DMS 273 (cell line): ENCODE measurements around the gene NPIPA7.
"Not testable (repeated sequence)": the region's sequence is repeated elsewhere in the genome, so short reads cannot be mapped to it uniquely, and the experiment has no call there.

ENCODE experiments used
- DNase-seq: peaks from one replicate; lab custom pipeline; 2025; ENCODE audit not compliant: unreplicated experiment; lab: John Stamatoyannopoulos, UW

Gene NPIPA7

DNA sequence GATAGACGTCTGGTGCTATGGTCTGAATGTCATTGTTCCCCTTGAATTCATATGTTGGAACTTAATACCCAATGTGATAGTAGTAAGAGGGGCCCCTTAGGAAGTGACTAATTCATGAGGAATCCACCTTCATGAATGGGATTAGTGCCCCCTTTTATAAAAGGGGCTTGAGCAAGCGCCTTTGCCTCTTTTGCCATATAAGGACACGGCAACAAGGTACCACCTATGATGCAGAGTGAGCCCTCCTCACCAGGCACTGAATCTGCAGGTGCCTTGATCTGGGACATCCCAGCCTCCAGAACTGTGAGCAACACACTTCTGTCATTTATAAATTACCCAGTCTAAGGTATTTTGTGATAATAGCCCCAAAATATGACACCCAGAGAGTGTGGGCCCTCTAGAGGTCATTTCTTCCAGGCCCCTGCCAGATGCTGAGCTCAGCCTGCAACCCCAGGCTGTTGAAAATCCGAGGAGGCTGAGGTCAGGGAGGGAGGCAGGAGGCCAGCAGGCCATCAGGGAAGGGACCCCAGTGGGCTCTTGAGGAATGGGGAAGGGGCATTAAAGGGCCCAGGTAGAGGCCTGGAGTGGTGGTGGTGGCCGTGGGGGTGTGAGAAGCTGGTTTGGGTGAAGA lies 39.1 kb downstream of the NPIPA7 start:
- DNase-seq = not testable (repeated sequence)

DNA sequence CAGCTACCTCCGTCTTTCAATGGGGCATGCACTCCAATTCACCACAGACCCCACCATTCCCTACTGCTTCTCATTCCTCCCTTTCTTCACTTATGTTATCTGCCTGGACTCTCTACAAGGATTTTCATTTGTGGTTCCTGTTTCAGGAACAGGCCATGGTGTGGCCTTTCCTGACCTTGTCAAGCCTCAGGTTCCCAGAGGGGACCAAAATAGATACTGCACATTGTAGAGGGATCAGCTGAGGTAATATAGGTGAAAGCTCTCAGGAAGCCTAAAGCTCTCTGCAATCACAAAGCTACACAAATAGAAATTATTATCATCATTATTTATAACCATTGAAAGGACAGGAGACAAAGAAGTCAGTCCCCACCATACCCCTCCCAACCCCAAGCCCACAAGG lies 41.6 kb downstream of the NPIPA7 start:
- DNase-seq = not testable (repeated sequence)

DNA sequence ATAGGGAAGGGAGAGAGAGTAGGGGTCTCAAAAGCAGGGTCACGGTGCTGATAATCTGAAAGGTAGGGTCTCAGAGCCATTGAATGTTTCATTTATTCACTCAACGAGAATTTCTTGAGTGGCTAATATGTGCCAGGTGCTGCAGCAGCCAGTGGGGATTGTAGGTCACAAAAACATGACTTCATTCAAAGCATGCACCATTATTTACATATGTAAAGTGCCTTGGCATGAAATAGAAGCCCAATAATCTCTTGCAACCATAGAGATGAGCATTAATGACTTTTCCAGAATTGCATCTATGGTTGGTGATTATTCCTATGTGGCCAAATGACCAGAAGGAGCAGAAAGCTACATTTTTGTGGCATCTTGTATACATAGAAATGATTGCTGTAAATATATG lies 46.2 kb downstream of the NPIPA7 start:
- not testable (repeated sequence) for DNase-seq

DNA sequence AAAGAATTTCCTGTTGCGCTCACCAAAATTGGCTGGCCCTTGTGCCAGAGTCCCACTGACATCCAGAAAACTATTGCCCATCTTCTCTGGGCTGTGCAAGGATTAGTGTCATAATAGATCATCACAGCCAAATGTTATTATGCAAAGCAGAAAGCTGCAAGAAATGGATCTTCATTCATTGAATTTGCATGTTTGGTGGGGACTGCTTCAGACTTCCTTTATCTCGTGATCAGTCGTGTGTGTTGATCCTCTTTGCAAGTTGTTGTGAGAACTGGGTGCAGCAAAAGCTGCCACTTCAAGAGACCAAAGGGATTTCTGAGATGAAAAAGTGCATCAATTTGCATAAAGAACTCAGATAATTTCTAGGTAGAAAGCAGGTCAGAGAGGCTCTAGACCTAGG lies 52.2 kb downstream of the NPIPA7 start:
- not testable (repeated sequence) for DNase-seq

DNA sequence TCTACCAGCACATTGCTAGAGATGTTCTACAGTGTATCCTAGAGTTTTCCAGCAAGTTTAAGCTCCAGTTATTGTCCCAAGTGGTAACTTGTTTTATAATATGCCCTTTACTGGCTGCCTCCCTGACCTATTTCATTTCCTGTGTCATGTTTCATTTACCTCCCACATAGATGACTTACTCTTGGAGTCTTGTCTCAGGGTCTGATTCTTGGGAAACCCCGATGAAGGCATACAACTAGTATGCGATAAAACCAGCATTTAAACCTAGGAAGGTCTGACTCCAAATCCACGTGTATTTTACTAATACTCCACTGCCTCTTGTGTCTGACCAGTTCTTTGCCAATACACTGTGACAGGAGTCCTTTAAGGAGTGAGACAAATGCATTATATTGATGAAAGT lies 55.8 kb downstream of the NPIPA7 start:
- not testable (repeated sequence) for DNase-seq

DNA sequence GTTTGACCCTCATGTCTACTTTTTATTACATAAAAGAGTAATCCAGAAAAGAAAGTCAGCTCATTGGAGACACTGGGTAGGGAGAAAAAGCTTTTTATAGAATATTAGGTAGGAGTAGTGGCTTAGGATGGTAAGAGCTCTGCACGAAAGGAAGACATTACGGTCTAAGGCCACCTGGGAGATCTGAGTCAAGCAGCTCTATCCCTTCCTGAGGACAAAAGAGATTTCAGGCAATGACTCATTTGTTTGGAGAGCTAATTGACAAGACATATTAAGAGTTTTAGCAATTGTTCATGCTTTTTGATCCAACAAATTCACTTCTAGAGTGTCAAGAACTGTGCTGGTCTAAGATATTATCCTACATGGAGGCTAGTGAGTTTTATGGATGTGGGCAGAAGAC lies 62.5 kb downstream of the NPIPA7 start:
- DNase-seq = not testable (repeated sequence)
